K562 (cell line): ENCODE data around the gene PLEKHH2.

ENCODE experiments used
- GTF2F1 ChIP-seq: IDR thresholded peaks from 2 replicates; pipeline ENCODE4 v1.6.1; 2011; ENCODE audit warnings: low read depth, low read length, improper control_type of control experiment
- MTA1 ChIP-seq: fragments of 450-650 bp; IDR thresholded peaks from 2 replicates; pipeline ENCODE4 v1.6.1; 2017; ENCODE audit warnings: borderline replicate concordance
- RAD21 ChIP-seq, 2 experiments: fragments of 250-450 bp in 1 of 2; fragments of 450-650 bp in 1 of 2; sonication (Bioruptor Pico) in 1 of 2; formaldehyde crosslinking in 1 of 2; IDR thresholded peaks in 1 of 2; conservative IDR thresholded peaks in 1 of 2; 2 replicates each; pipeline versions ENCODE4 v1.4.0 to v1.8.0; 2020 to 2022; ENCODE audit warnings: mild to moderate bottlenecking in 2 of 2, moderate library complexity in 1 of 2
- TAF15 ChIP-seq: fragments of 200-400 bp; formaldehyde crosslinking; IDR thresholded peaks from 2 replicates; pipeline ENCODE4 v1.6.1; 2017; ENCODE audit warnings: mild to moderate bottlenecking, low read depth, low read length, moderate library complexity
- YY1 ChIP-seq, 3 experiments: IDR thresholded peaks; 2 replicates each; pipeline ENCODE4 v1.6.1; 2011; ENCODE audit warnings: low read length in 2 of 3, mild to moderate bottlenecking in 2 of 3, moderate library complexity in 2 of 3, borderline replicate concordance in 1 of 3, control low read depth in 1 of 3, low read depth in 1 of 3; ENCODE audit not compliant: insufficient read depth in 3 of 3, insufficient replicate concordance in 2 of 3, control insufficient read depth in 1 of 3, insufficient read length in 1 of 3; ENCODE audit errors: extremely low read depth in 1 of 3
- ZNF224 ChIP-seq: sonication (generic); formaldehyde crosslinking; IDR thresholded peaks from 2 replicates; pipeline ENCODE4 v1.8.0; 2022; ENCODE audit warnings: mild to moderate bottlenecking, missing genetic modification reagents
- ZNF232 ChIP-seq: sonication (generic); formaldehyde crosslinking; IDR thresholded peaks from 2 replicates; pipeline ENCODE4 v1.8.0; 2022; ENCODE audit warnings: mild to moderate bottlenecking, missing genetic modification reagents
- TF ChIP-seq, protein P1 (sequence below), 3 experiments: IDR thresholded peaks in 2 of 3; conservative IDR thresholded peaks in 1 of 3; 2 replicates each; pipeline ENCODE4 v1.5.1; 2011 to 2012; ENCODE audit warnings: low read length in 3 of 3, mild to moderate bottlenecking in 3 of 3, control low read depth in 2 of 3, improper control_type of control experiment in 1 of 3, inconsistent platforms in 1 of 3, low read depth in 1 of 3, mixed read lengths in 1 of 3, moderate library complexity in 1 of 3; ENCODE audit not compliant: insufficient read depth in 2 of 3
- TF ChIP-seq, protein P2 (sequence below), 2 experiments: IDR thresholded peaks; 2 replicates each; pipeline ENCODE4 v1.6.1; 2012; ENCODE audit warnings: improper control_type of control experiment in 2 of 2, low read depth in 2 of 2, low read length in 2 of 2, borderline replicate concordance in 1 of 2

DNA sequence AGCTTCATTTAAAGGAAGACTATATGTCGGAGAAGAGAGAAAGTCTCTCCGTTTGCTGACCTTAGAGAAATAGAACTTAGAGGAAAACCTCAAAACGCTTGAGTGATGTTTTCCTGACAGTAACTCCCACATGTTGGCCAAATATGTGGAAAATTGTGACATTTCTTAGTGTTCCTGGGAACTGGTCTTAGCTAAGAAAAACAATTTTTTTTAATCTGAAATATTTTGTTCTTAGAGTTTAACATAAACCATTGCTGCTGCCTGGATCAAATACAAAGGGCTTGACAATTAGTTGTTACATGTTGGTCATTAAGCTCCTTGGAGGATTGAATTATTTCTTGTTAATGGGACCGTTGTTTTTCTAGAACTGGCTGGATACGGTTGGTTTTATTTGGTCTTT is 153.1 kb downstream of the PLEKHH2 start:
- TF ChIP-seq MTA1 (no peak), YY1 (IDR thresholded peaks at IDR 0.05; ENCODE audit: borderline replicate concordance in 1 of 3, control insufficient read depth in 1 of 3, extremely low read depth in 1 of 3, insufficient read depth in 3 of 3, insufficient read length in 1 of 3, insufficient replicate concordance in 2 of 3, low read depth in 1 of 3, low read length in 2 of 3) (no peak), TAF15 (no peak), ZNF232 (no peak), GTF2F1 (no peak), ZNF224 (CRISPR knock-in tag) (no peak), RAD21 (CRISPR knock-in tag; conservative IDR thresholded peaks at IDR 0.05 in 1 of 2, IDR thresholded peaks at IDR 0.05 in 1 of 2) (no peak)
- TF ChIP-seq, protein P1, sequence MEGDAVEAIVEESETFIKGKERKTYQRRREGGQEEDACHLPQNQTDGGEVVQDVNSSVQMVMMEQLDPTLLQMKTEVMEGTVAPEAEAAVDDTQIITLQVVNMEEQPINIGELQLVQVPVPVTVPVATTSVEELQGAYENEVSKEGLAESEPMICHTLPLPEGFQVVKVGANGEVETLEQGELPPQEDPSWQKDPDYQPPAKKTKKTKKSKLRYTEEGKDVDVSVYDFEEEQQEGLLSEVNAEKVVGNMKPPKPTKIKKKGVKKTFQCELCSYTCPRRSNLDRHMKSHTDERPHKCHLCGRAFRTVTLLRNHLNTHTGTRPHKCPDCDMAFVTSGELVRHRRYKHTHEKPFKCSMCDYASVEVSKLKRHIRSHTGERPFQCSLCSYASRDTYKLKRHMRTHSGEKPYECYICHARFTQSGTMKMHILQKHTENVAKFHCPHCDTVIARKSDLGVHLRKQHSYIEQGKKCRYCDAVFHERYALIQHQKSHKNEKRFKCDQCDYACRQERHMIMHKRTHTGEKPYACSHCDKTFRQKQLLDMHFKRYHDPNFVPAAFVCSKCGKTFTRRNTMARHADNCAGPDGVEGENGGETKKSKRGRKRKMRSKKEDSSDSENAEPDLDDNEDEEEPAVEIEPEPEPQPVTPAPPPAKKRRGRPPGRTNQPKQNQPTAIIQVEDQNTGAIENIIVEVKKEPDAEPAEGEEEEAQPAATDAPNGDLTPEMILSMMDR (IDR thresholded peaks at IDR 0.05 in 2 of 3, conservative IDR thresholded peaks at IDR 0.05 in 1 of 3; ENCODE audit: insufficient read depth in 2 of 3, low read depth in 1 of 3, low read length in 3 of 3), result no peak
- TF ChIP-seq, protein P2, sequence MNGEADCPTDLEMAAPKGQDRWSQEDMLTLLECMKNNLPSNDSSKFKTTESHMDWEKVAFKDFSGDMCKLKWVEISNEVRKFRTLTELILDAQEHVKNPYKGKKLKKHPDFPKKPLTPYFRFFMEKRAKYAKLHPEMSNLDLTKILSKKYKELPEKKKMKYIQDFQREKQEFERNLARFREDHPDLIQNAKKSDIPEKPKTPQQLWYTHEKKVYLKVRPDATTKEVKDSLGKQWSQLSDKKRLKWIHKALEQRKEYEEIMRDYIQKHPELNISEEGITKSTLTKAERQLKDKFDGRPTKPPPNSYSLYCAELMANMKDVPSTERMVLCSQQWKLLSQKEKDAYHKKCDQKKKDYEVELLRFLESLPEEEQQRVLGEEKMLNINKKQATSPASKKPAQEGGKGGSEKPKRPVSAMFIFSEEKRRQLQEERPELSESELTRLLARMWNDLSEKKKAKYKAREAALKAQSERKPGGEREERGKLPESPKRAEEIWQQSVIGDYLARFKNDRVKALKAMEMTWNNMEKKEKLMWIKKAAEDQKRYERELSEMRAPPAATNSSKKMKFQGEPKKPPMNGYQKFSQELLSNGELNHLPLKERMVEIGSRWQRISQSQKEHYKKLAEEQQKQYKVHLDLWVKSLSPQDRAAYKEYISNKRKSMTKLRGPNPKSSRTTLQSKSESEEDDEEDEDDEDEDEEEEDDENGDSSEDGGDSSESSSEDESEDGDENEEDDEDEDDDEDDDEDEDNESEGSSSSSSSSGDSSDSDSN (IDR thresholded peaks at IDR 0.05; ENCODE audit: borderline replicate concordance in 1 of 2, low read depth in 2 of 2, low read length in 2 of 2), result no peak
